Measurements from ENCODE around the gene ARHGAP26.
A peak's percentile ranks its signal among the peaks of the same experiment; 100 is the strongest.

Gene ARHGAP26

GRCh38 chr5:143129910-143130612 is 359.9 kb downstream of the ARHGAP26 start:
- DNase-seq = peak; percentile 29

GRCh38 chr5:143130613-143131305 is 360.6 kb downstream of the ARHGAP26 start:
- DNase-seq = no peak

GRCh38 chr5:143131972-143132371 is 361.8 kb downstream of the ARHGAP26 start:
- DNase-seq = peak; percentile 39

GRCh38 chr5:143132739-143133138 is 362.6 kb downstream of the ARHGAP26 start:
- DNase-seq = no peak

- DNase-seq = no peak
Measured at GRCh38 chr5:143133721-143134120, 363.5 kb downstream of the ARHGAP26 start.

DNA sequence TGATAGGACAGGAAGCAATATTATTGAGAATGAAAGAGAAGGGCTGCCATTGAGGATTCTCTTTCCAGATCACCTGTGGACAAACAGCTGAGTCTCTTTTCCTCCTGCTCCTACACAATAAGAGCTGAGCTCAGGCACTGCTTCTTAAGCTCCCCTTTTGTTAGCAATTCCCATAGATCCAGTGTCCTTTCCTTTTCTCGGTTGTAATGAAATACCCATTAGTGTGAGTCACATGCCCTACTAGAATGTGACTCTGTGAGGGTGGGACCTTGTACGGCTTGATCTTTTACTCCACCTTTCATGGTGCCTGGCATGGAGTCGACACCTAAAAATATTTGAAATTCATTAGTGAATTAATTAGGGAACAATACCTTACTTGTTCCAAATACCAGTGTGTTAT is 364.1 kb downstream of the ARHGAP26 start:
- DNase-seq = no peak

- DNase-seq = no peak
Measured at GRCh38 chr5:143134900-143135299, 364.7 kb downstream of the ARHGAP26 start.

DNA sequence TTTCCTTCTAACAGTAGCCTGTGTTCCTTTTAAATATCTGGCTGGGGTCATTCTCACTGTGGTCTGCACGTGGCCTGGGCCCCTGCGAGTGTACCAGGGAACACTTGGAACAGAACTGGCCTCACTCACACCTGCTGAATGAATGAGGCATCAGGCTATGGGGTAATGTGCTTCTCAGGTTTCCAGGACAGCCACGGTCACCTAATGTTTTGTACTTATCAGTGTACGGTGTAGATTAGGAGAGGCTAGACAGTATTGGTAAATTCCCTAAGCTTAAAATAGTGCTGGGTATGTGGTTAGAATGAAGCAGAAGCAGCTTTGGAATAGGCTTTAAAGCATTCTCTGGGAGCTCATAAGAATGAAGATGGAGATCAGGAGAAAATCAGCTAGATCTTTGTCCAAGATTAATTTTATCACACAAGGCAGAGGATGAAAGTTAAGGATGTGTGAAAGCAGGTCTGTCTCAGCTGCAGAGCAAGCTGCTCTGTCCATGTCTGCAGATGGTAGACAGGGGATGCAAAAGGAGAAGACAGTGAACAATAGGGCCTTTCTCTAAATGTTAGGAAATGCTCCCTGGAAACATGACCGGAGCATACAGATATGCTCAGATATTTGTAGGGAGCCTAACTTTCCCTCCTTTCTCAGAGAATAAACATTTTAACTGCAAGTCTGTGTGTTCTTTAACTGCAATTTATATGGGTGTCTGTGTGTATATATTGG is 365.8 kb downstream of the ARHGAP26 start:
- no peak for DNase-seq

DNA sequence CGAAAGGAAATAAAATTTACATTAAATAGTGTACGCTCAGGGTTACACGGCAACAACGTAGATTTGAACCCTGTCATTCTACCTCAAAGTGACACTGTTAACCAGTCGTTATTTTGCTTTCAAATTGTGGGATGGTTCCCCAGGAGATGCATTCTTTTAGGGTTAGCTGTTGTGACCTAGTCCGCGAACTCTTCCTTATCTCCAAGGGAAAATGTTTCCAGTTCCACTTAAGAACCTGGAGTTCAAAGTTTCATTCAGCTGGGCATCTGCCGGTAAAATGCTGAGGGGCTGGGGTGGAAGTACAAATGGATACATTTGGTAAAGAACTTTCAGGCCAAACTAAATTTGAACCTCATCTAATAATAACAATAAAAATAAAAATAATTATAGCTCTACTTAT is 368.7 kb downstream of the ARHGAP26 start:
- no peak for DNase-seq

GRCh38 chr5:143139585-143139984 is 369.4 kb downstream of the ARHGAP26 start:
- DNase-seq = no peak

- no peak for DNase-seq
Measured at GRCh38 chr5:143140492-143141203, 370.5 kb downstream of the ARHGAP26 start.

GRCh38 chr5:143141652-143142051 is 371.5 kb downstream of the ARHGAP26 start:
- DNase-seq = no peak

DNA sequence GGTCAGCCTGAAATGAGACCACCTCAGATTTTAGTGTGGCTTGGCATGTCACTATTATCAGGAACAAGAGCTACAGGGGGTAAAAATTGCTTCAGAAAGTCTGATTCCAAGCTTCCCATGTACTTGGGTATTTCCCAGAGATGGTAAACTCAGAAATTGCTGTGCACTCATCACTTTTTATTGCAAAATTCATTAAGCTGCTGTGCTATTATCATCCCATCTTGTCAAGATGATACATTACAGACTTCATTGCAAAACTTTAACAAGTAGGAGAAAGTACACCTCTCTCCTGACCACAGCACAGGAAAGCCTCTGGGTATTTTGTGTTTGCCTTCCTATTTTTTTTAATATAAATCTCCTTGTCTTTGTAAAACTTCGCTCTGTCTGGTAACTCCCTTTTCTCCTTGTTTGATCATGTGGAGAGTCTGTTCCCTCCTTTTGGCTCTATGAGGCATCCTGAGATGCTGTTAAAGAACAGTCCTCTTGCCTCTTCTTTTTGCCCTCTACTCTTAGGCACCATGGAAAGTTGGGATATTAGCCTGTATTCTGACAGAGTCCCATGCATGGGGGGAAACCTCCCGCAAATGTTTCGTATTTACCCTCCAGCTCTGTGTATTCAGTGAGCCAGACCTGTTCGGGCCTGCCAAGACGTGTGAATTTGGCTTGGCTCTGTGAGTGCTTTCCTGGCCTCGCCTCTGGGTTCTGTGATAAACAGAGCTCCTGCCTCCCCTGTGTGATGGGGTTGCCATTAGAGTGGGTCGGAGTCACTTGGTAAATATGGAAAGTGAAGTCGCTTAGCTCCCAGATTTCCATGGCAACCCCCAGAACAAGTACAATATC is 372.6 kb downstream of the ARHGAP26 start:
- no peak for DNase-seq

DNA sequence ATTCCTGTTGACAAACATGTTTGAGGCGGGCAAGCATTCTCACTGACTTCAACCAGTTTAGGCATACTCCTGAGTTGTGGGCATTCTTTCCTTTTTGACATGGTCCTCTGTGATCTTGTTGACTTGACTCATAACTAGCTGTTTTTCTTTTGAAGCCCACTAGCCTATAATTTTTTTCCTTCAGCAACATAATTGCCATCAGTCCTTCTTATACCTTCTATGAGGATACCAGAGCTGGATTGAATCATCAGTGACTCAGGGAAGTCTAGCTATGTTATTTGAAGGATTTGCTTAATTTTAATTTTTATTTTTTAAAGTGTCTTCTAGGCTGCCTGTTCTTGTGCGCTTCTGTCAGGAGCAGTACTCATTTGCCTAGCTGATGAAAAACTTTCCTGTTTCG is 373.8 kb downstream of the ARHGAP26 start:
- DNase-seq = no peak

- DNase-seq = no peak
Measured at GRCh38 chr5:143145243-143146160, 375.3 kb downstream of the ARHGAP26 start.

DNA sequence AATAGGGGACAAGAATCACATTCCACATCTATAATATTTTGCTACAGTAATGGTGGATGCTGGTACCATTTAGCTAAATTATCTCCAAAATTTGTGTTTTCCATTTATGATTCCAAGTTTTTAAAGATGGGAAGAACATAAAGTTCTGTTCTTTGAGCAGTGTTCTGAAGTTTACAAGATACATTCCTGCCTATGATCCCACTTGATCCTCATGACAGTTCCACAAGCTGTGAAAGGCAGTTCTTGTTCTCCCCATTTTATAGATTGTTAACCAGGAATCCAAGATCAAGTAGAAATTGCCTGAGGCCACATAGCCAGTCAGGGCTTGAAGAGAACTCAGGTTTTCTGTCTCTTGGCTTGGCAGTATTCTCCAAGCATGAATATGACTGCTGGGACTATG is 376.0 kb downstream of the ARHGAP26 start:
- no peak for DNase-seq

- DNase-seq = no peak
Measured at GRCh38 chr5:143147383-143147782, 377.2 kb downstream of the ARHGAP26 start.

GRCh38 chr5:143147902-143148301 is 377.7 kb downstream of the ARHGAP26 start:
- DNase-seq = no peak

DNA sequence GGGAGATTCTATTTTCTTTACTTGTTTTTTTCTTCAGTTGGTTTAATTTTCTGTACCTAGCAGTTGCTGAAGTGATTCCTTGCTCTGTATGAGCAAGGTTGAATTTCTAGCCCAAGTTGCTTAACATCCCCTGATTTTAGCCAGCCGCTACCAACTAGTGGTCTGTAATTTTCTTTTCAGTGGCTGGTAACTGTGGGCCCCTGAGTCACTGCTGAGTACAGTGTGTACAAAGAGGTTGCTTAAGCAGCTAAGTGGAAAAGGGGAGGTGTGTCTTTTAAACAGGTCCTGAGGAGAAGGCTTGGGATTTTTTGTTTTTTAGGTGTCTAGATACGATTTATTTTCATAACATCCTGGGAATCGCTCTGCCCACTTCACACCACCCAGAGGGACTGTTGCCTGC is 378.6 kb downstream of the ARHGAP26 start:
- DNase-seq = no peak

DNA sequence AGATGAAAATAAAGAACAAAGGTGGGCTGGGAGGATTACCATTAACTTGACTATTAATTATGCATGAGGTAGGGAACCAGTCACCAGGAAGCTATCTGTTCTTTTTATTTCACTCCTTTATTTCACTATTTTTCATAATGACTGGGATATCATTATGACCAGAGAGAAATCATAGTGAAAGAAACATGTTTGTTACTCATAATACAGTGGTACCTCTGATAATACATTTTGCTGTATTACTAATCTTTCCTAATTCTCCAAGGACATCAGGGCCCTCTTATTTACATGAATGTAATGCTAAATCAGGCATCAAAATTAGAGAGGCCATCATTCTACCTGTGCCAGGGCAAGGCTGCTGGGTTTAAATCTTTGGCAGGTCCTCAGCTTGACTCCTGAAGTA is 379.6 kb downstream of the ARHGAP26 start:
- no peak for DNase-seq

DNA sequence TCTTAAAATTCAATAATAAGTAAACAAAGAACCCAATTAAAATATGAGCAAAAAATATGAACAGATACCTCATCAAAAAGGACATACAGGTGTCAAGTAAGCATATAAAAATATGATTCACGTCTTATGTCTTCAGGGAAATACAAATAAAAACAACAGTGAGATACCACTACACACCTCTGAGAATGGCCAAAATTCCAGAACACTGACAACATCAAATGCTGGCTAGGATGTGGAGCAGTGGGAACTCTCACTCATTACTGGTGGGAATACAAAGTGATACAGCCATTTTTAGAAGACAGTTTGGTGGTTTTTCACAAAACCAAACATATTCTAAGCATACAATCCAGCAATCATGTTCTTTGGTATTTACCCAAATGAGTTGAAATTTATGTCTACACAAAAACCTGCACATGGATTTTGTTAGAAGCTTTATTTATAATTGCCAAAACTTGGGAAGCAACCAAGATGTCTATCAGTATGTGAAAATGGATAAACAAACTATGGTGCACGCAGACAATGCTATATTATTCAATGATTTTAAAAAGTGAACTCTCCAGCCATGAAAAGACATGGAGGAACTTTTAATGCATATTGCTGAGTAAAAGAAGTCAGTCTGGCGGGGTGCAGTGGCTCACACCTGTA is 381.0 kb downstream of the ARHGAP26 start:
- no peak for DNase-seq

All from eye (tissue), 1 donor.